ENCODE data around the gene RAMP1.

Gene RAMP1

DNA sequence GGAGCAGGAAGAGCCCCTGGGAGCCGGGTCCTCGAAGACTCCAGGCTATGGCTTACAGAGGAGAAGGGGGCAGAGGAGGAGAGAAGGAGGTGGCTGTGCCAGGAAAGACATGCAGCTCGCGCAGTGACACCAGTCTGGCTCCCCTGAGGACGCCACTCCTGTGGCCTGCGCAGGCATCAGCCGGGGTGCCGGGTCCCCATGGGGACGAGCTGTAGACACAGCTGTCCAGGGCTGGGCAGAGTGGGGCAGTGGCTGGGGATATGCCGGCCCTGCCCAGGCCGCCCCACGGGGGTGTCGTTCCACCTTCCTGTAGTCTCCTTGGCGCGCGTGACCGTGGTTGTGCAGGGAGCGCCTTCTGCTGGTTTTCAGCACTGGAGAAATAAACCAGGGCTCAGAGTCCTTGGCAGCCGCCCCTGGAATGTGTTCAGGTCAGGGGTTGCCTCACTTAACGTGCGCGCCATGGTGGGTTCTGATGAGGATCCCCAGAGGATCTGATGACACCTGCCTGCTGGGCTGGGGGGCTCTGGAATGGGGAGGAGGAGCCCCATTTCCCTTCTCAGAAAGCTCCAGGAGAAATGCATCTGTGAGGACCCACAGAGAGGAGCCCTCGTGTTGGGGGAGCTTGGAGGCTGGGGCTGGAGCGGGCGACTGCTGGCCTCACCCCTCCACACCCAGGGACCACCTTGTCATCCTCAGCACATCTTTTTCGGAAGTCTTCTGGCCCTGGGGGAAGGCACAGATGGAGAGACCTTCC, 26.7 kb downstream of the RAMP1 start:
- peaks cover 8% of the 10 kb centered on the region for H3K4me1 ChIP-seq (ENCODE audit: insufficient read depth, poor library complexity, severe bottlenecking)

GRCh38 chr2:237886685-237887481, 27.5 kb downstream of the RAMP1 start:
- TF ChIP-seq, protein P1, sequence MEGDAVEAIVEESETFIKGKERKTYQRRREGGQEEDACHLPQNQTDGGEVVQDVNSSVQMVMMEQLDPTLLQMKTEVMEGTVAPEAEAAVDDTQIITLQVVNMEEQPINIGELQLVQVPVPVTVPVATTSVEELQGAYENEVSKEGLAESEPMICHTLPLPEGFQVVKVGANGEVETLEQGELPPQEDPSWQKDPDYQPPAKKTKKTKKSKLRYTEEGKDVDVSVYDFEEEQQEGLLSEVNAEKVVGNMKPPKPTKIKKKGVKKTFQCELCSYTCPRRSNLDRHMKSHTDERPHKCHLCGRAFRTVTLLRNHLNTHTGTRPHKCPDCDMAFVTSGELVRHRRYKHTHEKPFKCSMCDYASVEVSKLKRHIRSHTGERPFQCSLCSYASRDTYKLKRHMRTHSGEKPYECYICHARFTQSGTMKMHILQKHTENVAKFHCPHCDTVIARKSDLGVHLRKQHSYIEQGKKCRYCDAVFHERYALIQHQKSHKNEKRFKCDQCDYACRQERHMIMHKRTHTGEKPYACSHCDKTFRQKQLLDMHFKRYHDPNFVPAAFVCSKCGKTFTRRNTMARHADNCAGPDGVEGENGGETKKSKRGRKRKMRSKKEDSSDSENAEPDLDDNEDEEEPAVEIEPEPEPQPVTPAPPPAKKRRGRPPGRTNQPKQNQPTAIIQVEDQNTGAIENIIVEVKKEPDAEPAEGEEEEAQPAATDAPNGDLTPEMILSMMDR (IDR thresholded peaks at IDR 0.05; ENCODE audit: poor library complexity, severe bottlenecking), result no peak
- DNase-seq (ENCODE audit: low spot score), result no peak
- no peak for ATAC-seq (ENCODE audit: low read depth)
- Histone ChIP-seq H3K36me3 (ENCODE audit: low read depth) (no peaks in the 10 kb centered on the region), H3K4me3 (ENCODE audit: severe bottlenecking) (no peak overlapping the region), H3K9me3 (ENCODE audit: severe bottlenecking) (no peaks in the 10 kb centered on the region), H3K27me3 (ENCODE audit: insufficient read depth, poor library complexity, severe bottlenecking) (no peaks in the 10 kb centered on the region), H3K4me1 (ENCODE audit: insufficient read depth, poor library complexity, severe bottlenecking) (peaks cover 8% of the 10 kb centered on the region), H3K27ac (ENCODE audit: poor library complexity, severe bottlenecking) (no peak overlapping the region)

More for the DNA sequence above, 26.7 kb downstream of the RAMP1 start:
- no peaks in the 10 kb centered on the region for H3K36me3 ChIP-seq (ENCODE audit: low read depth)
- TF ChIP-seq, protein P1 (IDR thresholded peaks at IDR 0.05; ENCODE audit: poor library complexity, severe bottlenecking), result no peak
- DNase-seq (ENCODE audit: low spot score) (peak; percentile 64), ATAC-seq (ENCODE audit: low read depth) (no peak)
- no peaks in the 10 kb centered on the region for H3K27me3 ChIP-seq (ENCODE audit: insufficient read depth, poor library complexity, severe bottlenecking)
- no peak overlapping the region for H3K4me3 ChIP-seq (ENCODE audit: severe bottlenecking)
- no peak overlapping the region for H3K27ac ChIP-seq (ENCODE audit: poor library complexity, severe bottlenecking)
- no peaks in the 10 kb centered on the region for H3K9me3 ChIP-seq (ENCODE audit: severe bottlenecking)

- H3K27ac ChIP-seq (ENCODE audit: poor library complexity, severe bottlenecking), result peak overlapping the region; percentile 26
- DNase-seq (ENCODE audit: low spot score) (no peak), ATAC-seq (ENCODE audit: low read depth) (no peak)
Measured at GRCh38 chr2:237888389-237888788, 29.0 kb downstream of the RAMP1 start.

DNA sequence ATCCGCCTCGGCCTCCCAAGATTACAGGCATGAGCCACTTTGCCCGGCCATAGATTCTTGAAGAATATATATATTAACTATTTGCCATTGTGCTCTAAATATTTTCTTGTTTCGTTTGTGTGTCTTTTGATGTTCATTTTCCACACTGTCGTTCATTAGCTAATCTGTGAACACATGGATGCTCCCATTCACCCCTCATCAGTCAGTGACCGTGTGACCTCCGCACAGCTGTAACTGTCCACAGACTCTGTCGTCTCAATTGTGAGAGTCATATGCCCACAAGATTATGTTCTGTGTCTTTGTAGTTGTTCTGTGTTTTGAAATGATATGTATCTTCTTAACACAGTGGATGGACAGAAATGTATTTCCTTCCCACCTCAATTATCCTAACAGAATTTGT, 29.6 kb downstream of the RAMP1 start:
- no peak for DNase-seq (ENCODE audit: low spot score)
- H3K4me1 ChIP-seq (ENCODE audit: insufficient read depth, poor library complexity, severe bottlenecking), result peaks cover 8% of the 10 kb centered on the region
- peak overlapping the region; percentile 26 for H3K27ac ChIP-seq (ENCODE audit: poor library complexity, severe bottlenecking)
- H3K9me3 ChIP-seq (ENCODE audit: severe bottlenecking), result no peaks in the 10 kb centered on the region
- ATAC-seq (ENCODE audit: low read depth), result no peak
- TF ChIP-seq, protein P1 (IDR thresholded peaks at IDR 0.05; ENCODE audit: poor library complexity, severe bottlenecking), result no peak
- no peak overlapping the region for H3K4me3 ChIP-seq (ENCODE audit: severe bottlenecking)
- no peaks in the 10 kb centered on the region for H3K36me3 ChIP-seq (ENCODE audit: low read depth)
- H3K27me3 ChIP-seq (ENCODE audit: insufficient read depth, poor library complexity, severe bottlenecking), result no peaks in the 10 kb centered on the region

More at GRCh38 chr2:237888389-237888788, 29.0 kb downstream of the RAMP1 start:
- peaks cover 8% of the 10 kb centered on the region for H3K4me1 ChIP-seq (ENCODE audit: insufficient read depth, poor library complexity, severe bottlenecking)
- no peaks in the 10 kb centered on the region for H3K9me3 ChIP-seq (ENCODE audit: severe bottlenecking)
- TF ChIP-seq, protein P1 (IDR thresholded peaks at IDR 0.05; ENCODE audit: poor library complexity, severe bottlenecking), result no peak
- H3K36me3 ChIP-seq (ENCODE audit: low read depth), result no peaks in the 10 kb centered on the region
- H3K4me3 ChIP-seq (ENCODE audit: severe bottlenecking), result no peak overlapping the region
- no peaks in the 10 kb centered on the region for H3K27me3 ChIP-seq (ENCODE audit: insufficient read depth, poor library complexity, severe bottlenecking)
